HG02678 (cell line): ENCODE results near the gene SH2D3C.
A peak's percentile ranks its signal among the peaks of the same experiment; 100 is the strongest.

ENCODE experiments used
- ATAC-seq: cut with Tn5 transposase; IDR thresholded peaks from one replicate; pipeline ENCODE4 v1.9.1; 2021; ENCODE audit warnings: mild to moderate bottlenecking, moderate library complexity; ENCODE audit not compliant: unreplicated experiment

SH2D3C gene

GRCh38 chr9:127703289-127703946 lies 75.0 kb downstream of the SH2D3C start:
- ATAC-seq: no peak

- ATAC-seq: no peak
These were observed 77.7 kb downstream of the SH2D3C start for GRCh38 chr9:127700594-127701255.

GRCh38 chr9:127700140-127700539 lies 78.3 kb downstream of the SH2D3C start:
- no peak for ATAC-seq

GRCh38 chr9:127698985-127699670 lies 79.3 kb downstream of the SH2D3C start:
- ATAC-seq: peak; percentile 98

GRCh38 chr9:127698386-127698785 lies 80.1 kb downstream of the SH2D3C start:
- ATAC-seq: no peak

- no peak for ATAC-seq
These were observed 80.9 kb downstream of the SH2D3C start for GRCh38 chr9:127697575-127697974.

GRCh38 chr9:127694890-127695720 lies 83.4 kb downstream of the SH2D3C start:
- no peak for ATAC-seq

- ATAC-seq: no peak
These were observed 84.8 kb downstream of the SH2D3C start for GRCh38 chr9:127693697-127694096.

GRCh38 chr9:127693143-127693542 lies 85.3 kb downstream of the SH2D3C start:
- ATAC-seq: no peak

GRCh38 chr9:127692071-127692470 lies 86.4 kb downstream of the SH2D3C start:
- no peak for ATAC-seq

- ATAC-seq: no peak
These were observed 87.7 kb downstream of the SH2D3C start for GRCh38 chr9:127690735-127691134.

GRCh38 chr9:127689329-127690000 lies 89.0 kb downstream of the SH2D3C start:
- ATAC-seq: no peak
